Adrenal gland (tissue), 12 donors: ENCODE results near the gene SIAH3. TPM values are rescaled to one million over a fixed set of nuclear protein-coding genes. Genes with fewer than 3 reads are reported as not detected.

ENCODE experiments used
- DNase-seq, 7 donors: peaks; one replicate each; pipeline ENCODE4 v3.0.0-alpha.2; 2019 to 2020
- H3K27ac ChIP-seq, 5 donors: fragments of 200-600 bp; sonication (generic) in 4 of 5; 1 replicate in 3 of 5; 2 replicates in 2 of 5; pipeline versions ENCODE4 v1.5.1 to v1.8.0; 2016 to 2020; ENCODE audit warnings: mild to moderate bottlenecking in 1 of 5
- H3K27me3 ChIP-seq: fragments of 200-600 bp; 2 replicates; pipeline ENCODE4 v1.8.0; 2021
- H3K36me3 ChIP-seq, 2 donors: fragments of 200-600 bp; replicated peaks in 1 of 2; 1 replicate in 1 of 2; 2 replicates in 1 of 2; pipeline versions ENCODE4 v1.5.1 to v1.8.0; 2018 to 2022
- H3K4me1 ChIP-seq, 2 donors: fragments of 200-600 bp; replicated peaks in 1 of 2; 1 replicate in 1 of 2; 2 replicates in 1 of 2; pipeline versions ENCODE4 v1.5.1 to v1.8.0; 2018 to 2021
- H3K4me3 ChIP-seq, 4 donors: fragments of 200-600 bp; sonication (generic) in 3 of 4; one replicate each; pipeline ENCODE4 v1.5.1; 2016 to 2018
- H3K9me3 ChIP-seq, 3 donors: fragments of 200-600 bp; sonication (generic) in 1 of 3; replicated peaks in 1 of 3; 1 replicate in 2 of 3; 2 replicates in 1 of 3; pipeline versions ENCODE4 v1.5.1 to v1.8.0; 2016 to 2021
- CTCF ChIP-seq, 6 experiments: fragments of 450-650 bp in 4 of 6; fragments of 200-600 bp in 2 of 6; sonication (generic) in 1 of 6; IDR thresholded peaks; 1 replicate in 5 of 6; 2 replicates in 1 of 6; pipeline versions ENCODE4 v1.5.1 to v1.8.0; 2016 to 2021; ENCODE audit warnings: antibody characterized with exemption in 6 of 6, mild to moderate bottlenecking in 2 of 6, moderate library complexity in 1 of 6
- POLR2A ChIP-seq, 2 donors: fragments of 450-650 bp; IDR thresholded peaks; one replicate each; pipeline ENCODE4 v1.6.1; 2017; ENCODE audit warnings: antibody characterized with exemption in 2 of 2, mild to moderate bottlenecking in 2 of 2, moderate library complexity in 1 of 2
- WGBS, 4 donors: extraction: QIAGEN DNeasy Blood & Tissue Kit in 2 of 4; methylation state at CpG; one replicate each; pipeline versions ENCODE4 v1.1.5 to v1.1.7; 2013 to 2017; 5-methylcytosine and 5-hydroxymethylcytosine counted together
- intact Hi-C, 2 donors: fragments of 100-400 bp; cut with DNase I; formaldehyde crosslinking; loops; one replicate each; pipeline versions ENCODE4 v1.14.1 to v1.15.0; 2022 to 2023
- polyA plus RNA-seq, 3 donors: library from polyadenylated mRNA; stranded (reverse); fragments of 200-250 nt in 2 of 3; fragments of 350-450 nt in 1 of 3; fragmentation: Illumina TruSeq in 1 of 3; extraction: RNeasy Lipid Tissue Mini Kit (QIAGEN cat#74804) in 1 of 3; gene quantifications; one replicate each; pipeline ENCODE4 v1.2.3, GENCODE V29; 2013 to 2014
- total RNA-seq, 9 donors: library from RNA; depleted of rRNA in 4 of 9; stranded (reverse); fragments of >200 nt in 4 of 9; fragments of 120-200 nt in 1 of 9; fragmentation: NEBNext Ultra II Directional in 1 of 9; extraction: Animal tissue kit (Norgen Biotek cat#: 25700) in 1 of 9; gene quantifications; one replicate each; pipeline versions ENCODE4 v1.1.0 to v1.2.4, GENCODE V29; 2013 to 2023
- donor health status: healthy with polysubstance abuse.
- donor health status: Bipolar disorder and iron deficiency.
- donor health status: DM: yes; HTN: yes; CAD: no.
- donor health status: DM: no; HTN: no; CAD: no.
- donor health status: DM: no; HTN: no; CAD: no.
- donor health status: DM: yes; HTN: yes; CAD: no.

SIAH3 gene
- total and polyA plus RNA-seq, 12 donors, result 0.03 to 0.64 (median 0.24) TPM

- Histone ChIP-seq H3K27ac (no peak overlapping the region), H3K9me3 (no peaks in the 10 kb centered on the region), H3K36me3 (no peaks in the 10 kb centered on the region), H3K4me3 (no peak overlapping the region), H3K4me1 (no peaks in the 10 kb centered on the region), H3K27me3 (no peaks in the 10 kb centered on the region)
- DNase-seq, result no peak
- no peak for TF ChIP-seq CTCF (IDR thresholded peaks at IDR 0.05)
- intact Hi-C loops, result no loop called here
- WGBS, 4 donors, result 72 to 84% (median 76%) methylated on average over 3 of the region's 3 CpGs
Measured at GRCh38 chr13:45775401-45775963, 76.1 kb downstream of the SIAH3 start.

- Histone ChIP-seq H3K4me3 (no peak overlapping the region), H3K9me3 (no peaks in the 10 kb centered on the region), H3K4me1 (no peaks in the 10 kb centered on the region), H3K27me3 (no peaks in the 10 kb centered on the region), H3K36me3 (no peaks in the 10 kb centered on the region), H3K27ac (no peak overlapping the region)
- intact Hi-C loops, result no loop called here
- DNase-seq, result no peak
- WGBS, 4 donors, result 92 to 95% (median 93%) methylated on average over 3 of the region's 3 CpGs
- TF ChIP-seq CTCF (IDR thresholded peaks at IDR 0.05), result no peak
- TF ChIP-seq POLR2A (IDR thresholded peaks at IDR 0.05), result no peak
Measured at GRCh38 chr13:45773944-45774343, 77.6 kb downstream of the SIAH3 start.

- Histone ChIP-seq H3K36me3 (no peaks in the 10 kb centered on the region), H3K27ac (no peak overlapping the region), H3K9me3 (no peaks in the 10 kb centered on the region), H3K4me3 (no peak overlapping the region), H3K27me3 (no peaks in the 10 kb centered on the region), H3K4me1 (no peaks in the 10 kb centered on the region)
- TF ChIP-seq POLR2A (IDR thresholded peaks at IDR 0.05) (no peak), CTCF (IDR thresholded peaks at IDR 0.05) (no peak)
- DNase-seq, result no peak
- WGBS, 4 donors, result 63 to 77% (median 67%) methylated on average over 2 of the region's 2 CpGs
- intact Hi-C loops, result no loop called here
Measured at GRCh38 chr13:45773236-45773635, 78.3 kb downstream of the SIAH3 start.

- Histone ChIP-seq H3K36me3 (no peaks in the 10 kb centered on the region), H3K4me3 (no peak overlapping the region), H3K27ac (no peak overlapping the region), H3K4me1 (no peaks in the 10 kb centered on the region), H3K9me3 (no peaks in the 10 kb centered on the region), H3K27me3 (no peaks in the 10 kb centered on the region)
- TF ChIP-seq CTCF (IDR thresholded peaks at IDR 0.05), result no peak
- TF ChIP-seq POLR2A (IDR thresholded peaks at IDR 0.05), result no peak
- 90 to 96% (median 95%) methylated on average over 2 of the region's 2 CpGs for WGBS, 4 donors
- intact Hi-C loops, result no loop called here
- DNase-seq, result no peak
Measured at GRCh38 chr13:45770886-45771285, 80.7 kb downstream of the SIAH3 start.
